ENCODE measurements around the gene ZNF195.
"Not testable (repeated sequence)": the region's sequence is repeated elsewhere in the genome, so short reads cannot be mapped to it uniquely, and the experiment has no call there.

GRCh38 chr11:3398509-3398908 lies 19.6 kb upstream of the ZNF195 start:
- TF ChIP-seq TCF12 (IDR thresholded peaks at IDR 0.05); RAD21 (IDR thresholded peaks at IDR 0.05; ENCODE audit: low read length); MAX (IDR thresholded peaks at IDR 0.05; ENCODE audit: low read depth); NFIC (IDR thresholded peaks at IDR 0.05; ENCODE audit: borderline replicate concordance); MXI1 (IDR thresholded peaks at IDR 0.05; ENCODE audit: low read depth, low read length): not testable (repeated sequence)
- TF ChIP-seq, protein P1, sequence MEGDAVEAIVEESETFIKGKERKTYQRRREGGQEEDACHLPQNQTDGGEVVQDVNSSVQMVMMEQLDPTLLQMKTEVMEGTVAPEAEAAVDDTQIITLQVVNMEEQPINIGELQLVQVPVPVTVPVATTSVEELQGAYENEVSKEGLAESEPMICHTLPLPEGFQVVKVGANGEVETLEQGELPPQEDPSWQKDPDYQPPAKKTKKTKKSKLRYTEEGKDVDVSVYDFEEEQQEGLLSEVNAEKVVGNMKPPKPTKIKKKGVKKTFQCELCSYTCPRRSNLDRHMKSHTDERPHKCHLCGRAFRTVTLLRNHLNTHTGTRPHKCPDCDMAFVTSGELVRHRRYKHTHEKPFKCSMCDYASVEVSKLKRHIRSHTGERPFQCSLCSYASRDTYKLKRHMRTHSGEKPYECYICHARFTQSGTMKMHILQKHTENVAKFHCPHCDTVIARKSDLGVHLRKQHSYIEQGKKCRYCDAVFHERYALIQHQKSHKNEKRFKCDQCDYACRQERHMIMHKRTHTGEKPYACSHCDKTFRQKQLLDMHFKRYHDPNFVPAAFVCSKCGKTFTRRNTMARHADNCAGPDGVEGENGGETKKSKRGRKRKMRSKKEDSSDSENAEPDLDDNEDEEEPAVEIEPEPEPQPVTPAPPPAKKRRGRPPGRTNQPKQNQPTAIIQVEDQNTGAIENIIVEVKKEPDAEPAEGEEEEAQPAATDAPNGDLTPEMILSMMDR (IDR thresholded peaks at IDR 0.05), result not testable (repeated sequence)

All from SK-N-SH (cell line).